Stimulated activated CD8-positive, alpha-beta memory T cell treated with anti-CD3 and anti-CD28 coated beads, Interleukin-7, amount 100 ng/mL, for 24 hours (primary cell): ENCODE measurements around the gene ADAM10.

Experiments
- DNase-seq: peaks from one replicate; pipeline ENCODE4 v3.0.0-alpha.2; 2020; ENCODE audit warnings: low read depth

The ADAM10 gene

GRCh38 chr15:58715266-58715917, 34.1 kb downstream of the ADAM10 start:
- DNase-seq: no peak

GRCh38 chr15:58710701-58711100, 38.8 kb downstream of the ADAM10 start:
- DNase-seq: no peak

GRCh38 chr15:58707397-58707796, 42.1 kb downstream of the ADAM10 start:
- no peak for DNase-seq

- DNase-seq: no peak
Measured at GRCh38 chr15:58705105-58705504, 44.4 kb downstream of the ADAM10 start.

DNA sequence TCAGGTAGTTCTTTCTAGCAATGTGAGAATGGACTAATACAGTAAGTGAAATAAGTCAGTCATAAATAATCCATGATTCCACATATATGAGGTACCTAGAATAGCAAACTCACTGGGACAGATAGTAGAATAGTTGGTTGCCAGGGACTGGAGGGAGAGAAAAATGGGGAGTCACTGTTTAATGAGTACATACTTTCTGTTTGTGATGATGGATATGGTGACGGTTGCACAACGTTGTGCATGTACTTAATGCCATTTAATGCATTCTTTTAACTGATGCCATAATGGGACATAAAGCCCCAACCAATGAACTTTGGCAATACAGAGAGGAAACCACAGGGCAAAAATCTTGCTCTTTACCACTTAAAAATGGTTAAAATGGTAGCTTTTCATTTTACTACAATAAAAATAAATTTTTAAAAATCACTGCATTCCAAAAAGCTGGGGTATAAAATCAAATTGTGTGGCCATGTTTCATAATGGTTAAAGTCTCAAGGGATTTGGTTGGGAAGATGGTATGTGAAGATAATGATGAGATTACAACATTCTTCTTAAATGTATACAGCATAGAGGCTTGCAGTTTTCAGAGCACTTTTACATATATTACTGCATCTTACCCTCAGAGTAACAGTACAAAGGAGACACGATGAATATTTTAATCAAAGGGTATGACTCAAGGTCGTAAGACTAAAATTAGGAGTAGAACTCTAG, 45.2 kb downstream of the ADAM10 start:
- DNase-seq: no peak

DNA sequence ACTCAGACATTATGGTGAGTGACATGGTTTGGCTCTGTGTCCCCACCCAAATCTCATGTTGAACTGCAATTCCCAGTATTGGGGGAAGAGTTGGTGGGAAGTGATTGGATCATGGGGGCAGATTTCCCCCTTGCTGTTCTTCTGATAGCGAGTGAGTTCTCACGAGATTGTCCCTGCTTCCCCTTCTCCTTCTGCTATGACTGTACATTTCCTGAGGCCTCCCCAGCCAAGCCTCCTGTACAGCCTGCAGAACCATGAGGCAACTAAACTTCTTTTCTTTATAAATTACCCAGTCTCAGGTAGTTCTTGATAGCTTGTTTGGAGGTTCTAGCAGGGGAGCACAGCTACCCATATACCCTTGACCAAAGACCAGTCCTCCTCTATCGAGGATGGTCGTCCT, 45.9 kb downstream of the ADAM10 start:
- no peak for DNase-seq

GRCh38 chr15:58702233-58702632, 47.3 kb downstream of the ADAM10 start:
- DNase-seq: no peak

DNA sequence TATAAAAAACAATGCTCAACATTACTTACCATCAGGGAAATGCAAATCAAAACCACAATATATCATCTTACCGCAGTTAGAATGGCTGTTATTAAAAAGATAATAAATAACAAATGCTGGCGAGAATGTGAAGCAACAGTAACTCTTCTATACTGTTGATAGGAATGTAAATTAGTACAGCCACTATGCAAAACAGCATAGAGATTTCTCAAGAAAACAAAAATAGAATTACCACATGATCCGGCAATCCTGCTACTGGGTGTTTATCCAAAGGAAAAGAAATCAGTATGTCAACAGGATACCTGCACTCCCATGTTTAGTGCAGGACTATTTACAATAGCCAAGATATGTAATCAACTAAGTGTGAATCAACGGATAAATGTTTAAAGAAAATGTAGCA, 48.1 kb downstream of the ADAM10 start:
- DNase-seq: no peak

DNA sequence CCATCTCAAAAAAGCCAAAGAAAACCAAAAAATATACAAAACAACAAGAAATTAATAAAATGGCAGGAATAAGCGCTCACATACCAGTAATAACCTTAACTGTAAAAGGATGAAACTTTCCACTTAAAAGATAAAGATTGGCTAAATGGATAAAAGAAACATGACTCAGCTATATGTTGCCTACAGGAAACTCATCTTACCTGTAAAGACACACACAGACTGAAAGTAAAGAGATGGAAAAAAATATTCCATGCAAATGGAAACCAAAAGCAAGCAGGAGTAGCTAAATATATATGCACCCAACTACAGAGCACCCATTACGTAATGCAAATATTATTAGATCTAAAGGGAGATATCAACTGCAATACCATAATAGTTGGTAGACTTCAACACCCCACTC, 49.7 kb downstream of the ADAM10 start:
- no peak for DNase-seq

DNA sequence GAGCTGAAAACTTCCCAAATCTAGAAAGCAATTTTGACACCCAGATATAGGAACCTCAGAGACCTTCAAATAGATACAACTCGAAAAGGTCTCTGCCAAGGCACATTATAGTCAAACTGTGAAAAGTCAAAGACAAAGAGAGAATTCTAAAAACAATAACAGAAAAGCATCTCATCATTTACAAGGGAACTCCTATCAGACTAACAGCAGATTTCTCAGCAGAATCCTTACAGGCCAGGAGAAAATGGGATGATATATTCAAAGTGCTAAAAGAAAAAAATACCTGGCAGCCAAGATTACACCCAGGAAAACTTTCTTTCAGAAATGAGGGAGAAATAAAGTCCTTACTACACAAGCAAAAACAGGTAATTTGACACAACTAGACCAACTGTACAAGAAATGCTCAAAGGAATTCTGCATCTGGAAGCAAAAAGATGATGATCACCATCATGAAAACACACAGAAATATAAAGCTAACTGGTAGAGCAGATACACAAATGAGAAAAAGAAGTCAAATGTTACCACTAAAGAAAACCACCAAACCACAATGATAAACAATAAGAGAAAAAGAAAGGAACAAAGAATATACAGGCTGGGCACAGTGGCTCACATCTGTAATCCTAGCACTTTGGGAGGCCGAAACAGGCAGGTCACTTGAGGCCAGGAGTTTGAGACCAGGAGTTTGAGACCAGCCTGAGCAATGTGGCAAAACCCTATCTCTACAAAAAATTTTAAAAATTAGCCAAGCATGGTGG, 50.4 kb downstream of the ADAM10 start:
- no peak for DNase-seq

DNA sequence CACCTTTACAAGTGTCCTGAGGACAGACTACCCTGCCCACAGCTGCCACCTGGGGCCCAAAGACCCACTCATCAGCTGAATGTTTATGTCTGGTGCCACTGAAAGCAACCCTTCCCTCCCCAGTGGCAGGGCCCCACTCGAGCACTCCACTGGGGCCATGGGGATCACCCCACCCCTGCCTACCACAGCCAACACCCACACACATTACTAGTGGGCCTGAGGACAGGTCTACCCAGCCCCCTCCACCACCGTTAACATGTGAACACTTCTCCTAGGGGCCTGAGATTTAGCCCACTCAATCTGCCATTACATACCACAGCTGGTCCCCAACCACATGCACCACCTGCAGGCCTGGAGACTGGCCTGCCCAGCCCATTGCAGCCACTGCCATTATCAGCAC, 52.3 kb downstream of the ADAM10 start:
- no peak for DNase-seq

DNA sequence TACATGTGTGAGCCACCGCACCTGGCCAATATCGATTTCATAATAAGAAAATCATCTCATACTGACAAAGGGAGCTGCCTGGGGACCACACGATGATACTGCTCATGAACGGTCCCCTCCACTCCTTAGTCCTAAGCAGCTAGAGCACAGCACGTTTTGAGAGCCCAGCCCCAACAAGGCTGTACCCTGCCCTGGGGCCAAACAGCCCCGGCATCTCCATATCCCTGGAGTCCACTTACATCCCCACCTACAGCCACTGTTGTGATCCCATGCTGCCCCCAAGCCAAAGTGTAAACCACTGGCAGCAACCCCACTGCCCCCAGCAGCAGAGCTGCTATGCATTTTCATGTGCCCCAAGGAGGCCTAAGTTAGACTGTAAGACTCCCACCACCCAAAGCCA, 52.8 kb downstream of the ADAM10 start:
- DNase-seq: no peak

- no peak for DNase-seq
Measured at GRCh38 chr15:58694641-58695398, 54.7 kb downstream of the ADAM10 start.

- no peak for DNase-seq
Measured at GRCh38 chr15:58690703-58691102, 58.8 kb downstream of the ADAM10 start.

DNA sequence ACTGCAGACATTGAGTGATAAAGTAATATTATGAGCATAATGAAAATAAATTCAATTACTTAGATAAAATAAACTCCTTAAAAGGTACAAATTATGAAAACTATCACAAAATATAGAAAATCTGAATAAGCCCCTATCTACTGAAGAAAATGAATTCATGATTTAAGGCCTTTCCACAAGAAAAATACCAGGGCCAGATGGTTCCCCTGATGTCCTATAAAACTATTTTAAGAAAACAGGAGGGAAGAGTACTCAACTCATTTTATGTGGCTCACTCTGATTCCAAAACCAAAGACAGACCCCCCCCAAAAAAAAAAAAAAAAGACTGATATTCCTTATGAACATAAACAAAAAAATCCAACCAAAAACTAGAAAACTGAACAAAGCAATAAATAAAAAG, 59.9 kb downstream of the ADAM10 start:
- DNase-seq: no peak

GRCh38 chr15:58686286-58686685, 63.2 kb downstream of the ADAM10 start:
- DNase-seq: no peak

GRCh38 chr15:58684751-58685150, 64.8 kb downstream of the ADAM10 start:
- no peak for DNase-seq

DNA sequence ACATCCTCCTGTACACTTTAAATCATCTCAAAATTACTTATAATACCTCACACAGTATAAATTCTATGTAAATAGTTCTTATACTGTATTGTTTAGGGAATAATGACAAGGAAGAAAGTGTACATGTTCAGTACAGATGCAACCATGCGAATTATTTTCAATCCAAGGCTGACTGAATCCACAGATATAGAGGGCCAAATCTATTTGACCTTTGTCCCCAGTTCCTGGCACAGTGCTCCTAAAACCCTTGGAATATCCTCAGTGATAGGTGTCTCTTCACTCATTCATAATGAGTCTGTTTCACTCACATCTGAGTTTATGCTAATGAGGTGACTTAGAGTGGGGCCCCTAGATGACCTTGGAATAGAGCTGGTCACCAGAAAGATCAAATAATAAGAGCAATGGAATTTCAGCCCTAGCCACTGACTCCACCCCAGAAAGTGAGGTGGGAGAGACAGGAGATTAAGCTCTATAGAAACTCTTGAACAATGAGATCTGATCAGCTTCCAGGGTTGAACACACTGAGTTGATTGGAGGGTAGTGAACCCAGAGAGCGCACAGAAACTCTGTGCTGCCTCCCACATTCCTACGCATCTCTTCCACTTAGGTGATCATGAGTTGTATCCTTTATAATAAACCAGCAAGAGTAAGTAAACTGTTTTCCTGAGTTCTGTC, 65.3 kb downstream of the ADAM10 start:
- DNase-seq: no peak

DNA sequence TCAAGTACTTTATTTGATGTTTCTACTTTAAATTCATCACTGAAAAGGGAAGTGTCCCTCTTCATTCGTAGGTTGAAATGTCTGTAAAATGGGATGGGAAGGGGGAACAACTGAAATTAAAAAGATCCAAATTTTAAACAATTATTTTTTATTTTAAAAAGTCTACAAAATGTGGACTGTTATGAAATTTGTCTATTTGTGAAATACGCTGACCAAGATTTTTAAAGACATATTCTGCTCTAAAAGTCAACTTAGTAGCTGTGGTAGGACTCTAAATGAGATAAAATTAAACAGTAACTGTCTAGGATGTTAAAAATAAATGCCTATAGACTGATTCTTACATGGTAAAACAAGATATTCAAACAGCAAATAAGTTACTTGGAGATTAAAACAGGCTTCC, 67.3 kb downstream of the ADAM10 start:
- no peak for DNase-seq

GRCh38 chr15:58678683-58679082, 70.8 kb downstream of the ADAM10 start:
- no peak for DNase-seq

- DNase-seq: no peak
Measured at GRCh38 chr15:58677426-58677825, 72.1 kb downstream of the ADAM10 start.

- no peak for DNase-seq
Measured at GRCh38 chr15:58676766-58677165, 72.7 kb downstream of the ADAM10 start.
